Ishikawa (cell line): Measurements from ENCODE around the gene TMEM209.

Experiments used
- CEBPB ChIP-seq: IDR thresholded peaks from 2 replicates; pipeline ENCODE4 v1.6.1; 2012
- CREB1 ChIP-seq: IDR thresholded peaks from 2 replicates; pipeline ENCODE4 v1.6.1; 2012; ENCODE audit warnings: low read depth
- EGR1 ChIP-seq: IDR thresholded peaks from 2 replicates; pipeline ENCODE4 v1.6.1; 2012
- EP300 ChIP-seq: IDR thresholded peaks from 2 replicates; pipeline ENCODE4 v1.6.1; 2012; ENCODE audit warnings: borderline replicate concordance
- FOXM1 ChIP-seq: IDR thresholded peaks from 2 replicates; pipeline ENCODE4 v1.6.1; 2012; ENCODE audit warnings: low read depth, borderline replicate concordance
- MAX ChIP-seq: IDR thresholded peaks from 2 replicates; pipeline ENCODE4 v1.6.1; 2012
- NFIC ChIP-seq: IDR thresholded peaks from 2 replicates; pipeline ENCODE4 v1.6.1; 2012
- RAD21 ChIP-seq: IDR thresholded peaks from 2 replicates; pipeline ENCODE4 v1.6.1; 2012; ENCODE audit warnings: low read depth
- TAF1 ChIP-seq: IDR thresholded peaks from 2 replicates; pipeline ENCODE4 v1.6.1; 2012; ENCODE audit warnings: low read depth, mild to moderate bottlenecking
- TCF12 ChIP-seq: IDR thresholded peaks from 2 replicates; pipeline ENCODE4 v1.6.1; 2012; ENCODE audit warnings: low read depth
- TEAD4 ChIP-seq: IDR thresholded peaks from 2 replicates; pipeline ENCODE4 v1.6.1; 2012
- USF1 ChIP-seq: IDR thresholded peaks from 2 replicates; pipeline ENCODE4 v1.6.1; 2012
- YY1 ChIP-seq: IDR thresholded peaks from 2 replicates; pipeline ENCODE4 v1.6.1; 2012; ENCODE audit warnings: low read depth
- ZBTB7A ChIP-seq: IDR thresholded peaks from 2 replicates; pipeline ENCODE4 v1.6.1; 2012; ENCODE audit warnings: low read depth
- TF ChIP-seq, protein P1 (sequence below): IDR thresholded peaks from 2 replicates; pipeline ENCODE4 v1.6.1; 2012; ENCODE audit warnings: low read depth, mild to moderate bottlenecking

The TMEM209 gene

GRCh38 chr7:130205084-130205947 is at the start of gene TMEM209:
TMEM209 (minus strand) TSS chr7:130205406; CDS start chr7:130205375, 31 bp downstream.
- TF ChIP-seq RAD21: no peak
- TF ChIP-seq USF1: no peak
- TF ChIP-seq TAF1: peak; percentile 92
- peak; percentile 71 for TF ChIP-seq YY1
- TF ChIP-seq CREB1: no peak
- peak; percentile 69 for TF ChIP-seq MAX
- peak; percentile 28; the same call in 1 of the 2 replicates for TF ChIP-seq TCF12
- 0 out of 2 replicates have a peak, but pooled peaks have one; percentile 16 for TF ChIP-seq EP300
- TF ChIP-seq NFIC: no peak
- TF ChIP-seq TEAD4: no peak

DNA sequence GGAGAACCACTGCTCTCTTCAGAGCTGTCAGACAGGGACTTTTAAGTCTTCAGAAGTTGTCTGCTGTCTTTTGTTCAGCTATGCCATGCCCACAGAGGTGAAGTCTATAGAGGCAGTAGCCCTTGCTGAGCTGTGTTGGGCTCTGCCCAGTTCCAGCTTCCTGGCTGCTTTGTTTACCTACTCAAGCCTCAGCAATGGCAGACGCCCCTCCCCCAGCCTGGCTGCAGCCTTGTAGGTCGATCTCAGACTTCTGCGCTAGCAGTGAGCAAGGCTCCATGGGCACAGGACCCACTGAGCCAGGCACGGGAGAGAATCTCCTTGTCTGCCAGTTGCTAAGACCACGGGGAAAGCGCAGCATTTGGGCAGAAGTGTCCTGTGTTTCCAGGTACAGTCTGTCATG is 49.3 kb upstream of the TMEM209 start:
- TF ChIP-seq MAX (no peak), ZBTB7A (no peak), USF1 (no peak), CREB1 (no peak), TCF12 (no peak), RAD21 (no peak), EP300 (no peak), EGR1 (no peak), TAF1 (no peak), YY1 (no peak), FOXM1 (no peak), TEAD4 (no peak), NFIC (no peak), CEBPB (no peak)
- TF ChIP-seq, protein P1, sequence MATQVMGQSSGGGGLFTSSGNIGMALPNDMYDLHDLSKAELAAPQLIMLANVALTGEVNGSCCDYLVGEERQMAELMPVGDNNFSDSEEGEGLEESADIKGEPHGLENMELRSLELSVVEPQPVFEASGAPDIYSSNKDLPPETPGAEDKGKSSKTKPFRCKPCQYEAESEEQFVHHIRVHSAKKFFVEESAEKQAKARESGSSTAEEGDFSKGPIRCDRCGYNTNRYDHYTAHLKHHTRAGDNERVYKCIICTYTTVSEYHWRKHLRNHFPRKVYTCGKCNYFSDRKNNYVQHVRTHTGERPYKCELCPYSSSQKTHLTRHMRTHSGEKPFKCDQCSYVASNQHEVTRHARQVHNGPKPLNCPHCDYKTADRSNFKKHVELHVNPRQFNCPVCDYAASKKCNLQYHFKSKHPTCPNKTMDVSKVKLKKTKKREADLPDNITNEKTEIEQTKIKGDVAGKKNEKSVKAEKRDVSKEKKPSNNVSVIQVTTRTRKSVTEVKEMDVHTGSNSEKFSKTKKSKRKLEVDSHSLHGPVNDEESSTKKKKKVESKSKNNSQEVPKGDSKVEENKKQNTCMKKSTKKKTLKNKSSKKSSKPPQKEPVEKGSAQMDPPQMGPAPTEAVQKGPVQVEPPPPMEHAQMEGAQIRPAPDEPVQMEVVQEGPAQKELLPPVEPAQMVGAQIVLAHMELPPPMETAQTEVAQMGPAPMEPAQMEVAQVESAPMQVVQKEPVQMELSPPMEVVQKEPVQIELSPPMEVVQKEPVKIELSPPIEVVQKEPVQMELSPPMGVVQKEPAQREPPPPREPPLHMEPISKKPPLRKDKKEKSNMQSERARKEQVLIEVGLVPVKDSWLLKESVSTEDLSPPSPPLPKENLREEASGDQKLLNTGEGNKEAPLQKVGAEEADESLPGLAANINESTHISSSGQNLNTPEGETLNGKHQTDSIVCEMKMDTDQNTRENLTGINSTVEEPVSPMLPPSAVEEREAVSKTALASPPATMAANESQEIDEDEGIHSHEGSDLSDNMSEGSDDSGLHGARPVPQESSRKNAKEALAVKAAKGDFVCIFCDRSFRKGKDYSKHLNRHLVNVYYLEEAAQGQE: no peak

DNA sequence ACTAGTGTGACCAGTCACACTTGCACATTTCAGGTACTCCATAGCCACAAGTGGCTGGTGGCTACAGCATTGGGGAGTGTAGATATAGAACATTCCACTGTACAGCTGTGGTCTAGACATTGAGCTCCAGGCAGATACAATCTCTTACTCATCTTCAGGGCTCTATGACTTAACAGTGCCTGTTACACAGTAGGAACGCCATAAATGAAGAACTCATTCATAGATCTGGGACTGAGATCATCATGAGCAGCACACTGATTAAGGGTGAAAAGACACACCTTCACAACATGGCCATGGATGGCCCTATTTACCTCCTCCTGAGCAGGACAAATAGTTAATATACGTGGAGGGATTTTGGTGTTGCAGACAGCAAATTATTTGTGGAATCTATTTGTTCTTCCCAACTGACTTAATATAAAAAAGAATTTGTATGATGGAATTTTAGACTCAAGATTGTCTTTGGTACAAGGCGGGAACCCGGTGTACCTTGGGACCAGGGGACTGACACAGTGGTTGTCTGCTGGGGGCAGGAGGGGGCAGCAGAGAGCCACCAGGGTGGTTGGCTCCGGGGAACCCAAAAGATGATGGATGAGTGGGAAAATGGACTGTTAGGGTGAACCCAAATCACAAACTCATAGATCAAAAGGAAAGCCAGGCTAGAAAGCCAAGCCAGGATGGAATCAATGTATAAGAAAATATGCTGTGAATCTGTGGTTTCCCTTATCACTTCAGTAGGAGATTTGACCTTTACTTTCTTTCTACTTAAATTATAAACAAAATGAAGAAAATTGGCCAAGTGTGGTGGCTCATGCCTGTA is 37.2 kb upstream of the TMEM209 start:
- no peak for TF ChIP-seq TEAD4
- TF ChIP-seq MAX: no peak
- TF ChIP-seq USF1: no peak
- no peak for TF ChIP-seq EGR1
- TF ChIP-seq YY1: no peak
- TF ChIP-seq RAD21: peak; percentile 97

DNA sequence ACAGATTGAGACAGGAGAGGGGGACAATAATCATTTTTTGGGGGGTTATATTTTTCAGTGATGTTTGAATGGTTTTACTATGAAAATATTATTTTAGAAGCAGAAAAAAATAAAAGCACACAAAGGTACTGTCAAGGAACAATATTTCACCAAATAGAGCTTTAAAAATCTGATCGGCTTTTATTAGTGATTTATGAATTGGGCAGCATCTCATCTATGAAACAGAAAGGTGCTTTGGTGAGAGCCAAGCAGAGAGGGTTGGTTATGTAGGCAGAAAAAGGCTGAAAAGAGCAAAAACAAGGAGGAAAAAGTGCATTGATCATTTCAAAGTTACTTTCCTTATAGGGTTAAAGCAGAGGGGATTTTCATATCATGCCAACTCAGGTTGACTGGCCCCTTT is 35.0 kb upstream of the TMEM209 start:
- TF ChIP-seq YY1: no peak
- no peak for TF ChIP-seq FOXM1

DNA sequence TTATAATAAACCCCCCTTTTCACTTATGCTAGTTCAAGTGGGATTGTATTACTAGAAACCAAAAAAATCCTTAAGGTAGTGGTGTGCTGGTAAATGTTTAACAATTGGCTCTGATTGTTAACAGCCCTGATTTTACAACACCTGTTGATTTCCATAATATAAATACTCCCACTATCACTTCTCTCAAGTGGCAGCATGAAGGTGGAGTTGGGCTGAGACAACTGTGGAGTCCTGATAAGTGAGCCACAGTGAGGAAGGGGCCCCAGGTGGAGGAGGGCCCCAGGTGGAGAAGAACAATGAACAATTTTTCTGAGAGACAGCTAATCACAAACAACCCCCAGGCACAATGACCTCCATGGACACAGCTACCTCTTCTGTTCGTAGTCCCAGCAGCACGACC is 28.9 kb upstream of the TMEM209 start:
- no peak for TF ChIP-seq CREB1
- no peak for TF ChIP-seq TAF1
- no peak for TF ChIP-seq USF1
- no peak for TF ChIP-seq RAD21
- TF ChIP-seq YY1: no peak
- TF ChIP-seq EP300: no peak
- no peak for TF ChIP-seq TEAD4
- no peak for TF ChIP-seq NFIC
- TF ChIP-seq MAX: no peak
- TF ChIP-seq, protein P1: no peak
- TF ChIP-seq EGR1: no peak
- TF ChIP-seq ZBTB7A: no peak
- TF ChIP-seq TCF12: no peak
- TF ChIP-seq FOXM1: no peak
- no peak for TF ChIP-seq CEBPB
